SW480 (cell line): ENCODE measurements around the gene USP48.
"Not testable (repeated sequence)": the region's sequence is repeated elsewhere in the genome, so short reads cannot be mapped to it uniquely, and the experiment has no call there.

Experiments
- DNase-seq: peaks from one replicate; pipeline ENCODE4 v3.0.0-alpha.2; 2016; ENCODE audit warnings: low spot score

The USP48 gene, protein sequence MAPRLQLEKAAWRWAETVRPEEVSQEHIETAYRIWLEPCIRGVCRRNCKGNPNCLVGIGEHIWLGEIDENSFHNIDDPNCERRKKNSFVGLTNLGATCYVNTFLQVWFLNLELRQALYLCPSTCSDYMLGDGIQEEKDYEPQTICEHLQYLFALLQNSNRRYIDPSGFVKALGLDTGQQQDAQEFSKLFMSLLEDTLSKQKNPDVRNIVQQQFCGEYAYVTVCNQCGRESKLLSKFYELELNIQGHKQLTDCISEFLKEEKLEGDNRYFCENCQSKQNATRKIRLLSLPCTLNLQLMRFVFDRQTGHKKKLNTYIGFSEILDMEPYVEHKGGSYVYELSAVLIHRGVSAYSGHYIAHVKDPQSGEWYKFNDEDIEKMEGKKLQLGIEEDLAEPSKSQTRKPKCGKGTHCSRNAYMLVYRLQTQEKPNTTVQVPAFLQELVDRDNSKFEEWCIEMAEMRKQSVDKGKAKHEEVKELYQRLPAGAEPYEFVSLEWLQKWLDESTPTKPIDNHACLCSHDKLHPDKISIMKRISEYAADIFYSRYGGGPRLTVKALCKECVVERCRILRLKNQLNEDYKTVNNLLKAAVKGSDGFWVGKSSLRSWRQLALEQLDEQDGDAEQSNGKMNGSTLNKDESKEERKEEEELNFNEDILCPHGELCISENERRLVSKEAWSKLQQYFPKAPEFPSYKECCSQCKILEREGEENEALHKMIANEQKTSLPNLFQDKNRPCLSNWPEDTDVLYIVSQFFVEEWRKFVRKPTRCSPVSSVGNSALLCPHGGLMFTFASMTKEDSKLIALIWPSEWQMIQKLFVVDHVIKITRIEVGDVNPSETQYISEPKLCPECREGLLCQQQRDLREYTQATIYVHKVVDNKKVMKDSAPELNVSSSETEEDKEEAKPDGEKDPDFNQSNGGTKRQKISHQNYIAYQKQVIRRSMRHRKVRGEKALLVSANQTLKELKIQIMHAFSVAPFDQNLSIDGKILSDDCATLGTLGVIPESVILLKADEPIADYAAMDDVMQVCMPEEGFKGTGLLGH

DNA sequence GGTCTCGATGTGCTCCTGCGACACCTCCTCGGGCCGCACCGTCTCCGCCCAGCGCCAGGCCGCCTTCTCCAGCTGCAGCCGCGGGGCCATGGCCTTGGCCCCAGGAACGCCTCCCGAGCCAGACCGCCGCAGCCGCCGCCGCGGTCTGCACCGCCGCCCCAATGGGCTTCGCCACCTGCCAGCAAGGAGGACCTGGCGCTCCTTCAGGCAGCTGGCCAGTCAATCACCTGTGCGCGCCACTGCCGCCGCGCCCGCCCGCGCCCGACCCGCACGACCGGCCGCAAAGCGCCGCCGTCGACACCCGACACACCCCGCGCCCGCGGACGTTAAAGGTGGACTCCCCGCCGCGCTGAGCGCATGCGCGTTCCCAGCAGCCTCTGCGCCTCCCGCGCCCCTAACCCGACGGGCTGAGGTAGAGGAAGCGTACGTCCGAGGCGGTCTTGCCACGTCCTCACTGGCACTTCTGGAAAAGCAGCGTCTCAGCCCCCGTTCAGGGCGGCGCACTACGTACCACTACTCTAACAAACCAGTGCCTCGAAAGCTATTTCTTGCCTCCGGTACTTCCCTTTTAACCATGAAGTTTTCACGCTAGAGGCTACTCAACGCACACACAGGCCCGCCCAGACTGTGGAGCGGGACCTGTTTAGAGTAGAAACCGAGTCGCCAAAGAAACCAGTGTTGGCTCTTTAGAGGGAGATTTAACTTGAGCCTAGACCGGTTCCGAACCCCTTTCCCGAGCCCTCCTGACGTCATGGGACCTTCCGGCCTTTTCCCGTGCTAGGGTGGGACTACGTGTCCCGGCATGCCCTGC, at the start of gene USP48:
Gene USP48, minus strand, starts transcription at position 282 of the 811 bp plus-strand sequence. Its CDS starts 192 bp downstream, at position 90.
- DNase-seq, result peak; percentile 93

GRCh38 chr1:21831454-21831970, 48.6 kb upstream of the USP48 start:
- DNase-seq, result no peak

GRCh38 chr1:21830792-21831453, 48.0 kb upstream of the USP48 start:
- no peak for DNase-seq

GRCh38 chr1:21829294-21829693, 46.3 kb upstream of the USP48 start:
- no peak for DNase-seq

DNA sequence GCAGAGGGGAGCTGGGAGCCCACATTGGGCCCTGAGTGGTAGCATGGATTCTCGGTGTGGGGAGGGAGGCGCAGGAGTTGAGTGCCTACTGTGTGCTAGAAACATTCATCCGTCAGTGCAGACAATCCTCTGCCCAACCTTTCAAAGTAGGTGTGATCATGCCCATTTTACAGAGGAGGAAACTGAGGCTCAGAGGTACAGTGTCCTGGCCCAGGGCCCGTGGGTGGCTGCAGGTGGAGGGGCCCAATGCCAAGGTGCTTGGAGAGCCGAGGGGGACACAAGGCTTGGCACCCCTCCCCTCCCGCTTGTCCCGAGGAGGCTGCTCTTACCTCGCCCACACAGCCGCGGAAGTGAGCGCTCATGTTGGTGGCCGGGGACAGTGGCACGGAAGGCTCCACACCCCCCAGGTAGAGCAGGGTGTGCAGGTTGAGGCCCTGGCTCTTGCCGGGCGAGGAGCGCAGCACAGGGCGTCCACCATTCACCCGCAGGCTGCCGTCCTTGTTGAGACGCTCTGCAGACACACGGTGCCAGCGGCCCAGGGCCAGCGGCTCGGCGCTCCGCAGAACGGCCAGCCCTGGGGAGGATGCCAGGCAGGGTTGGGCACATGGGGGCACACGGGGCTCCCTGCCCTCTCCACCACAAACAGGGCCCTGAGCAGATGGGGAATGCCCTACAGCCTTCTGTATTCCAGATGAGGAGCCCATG, 45.7 kb upstream of the USP48 start:
- DNase-seq, result no peak

DNA sequence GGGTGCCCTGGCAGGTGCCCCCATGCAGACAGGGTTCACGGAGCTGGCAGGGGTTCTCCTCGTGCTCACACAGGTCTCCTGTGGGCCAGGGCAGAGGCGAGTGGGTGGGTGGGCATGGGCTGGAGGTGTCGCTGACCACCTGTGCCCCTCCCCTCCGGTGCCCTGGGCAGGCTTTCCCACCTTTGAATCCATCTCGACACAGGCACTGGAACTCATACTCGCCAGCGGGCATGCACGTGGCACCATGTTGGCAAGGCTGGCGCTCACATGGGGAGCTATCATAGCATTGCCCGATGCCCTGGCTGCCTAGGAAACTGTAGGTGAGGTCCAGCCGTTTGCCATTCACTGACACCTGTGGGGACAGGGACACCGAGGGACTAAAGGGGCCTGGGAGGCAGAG, 45.1 kb upstream of the USP48 start:
- DNase-seq, result no peak

- DNase-seq, result no peak
These were observed 44.3 kb upstream of the USP48 start for GRCh38 chr1:21827141-21827679.

GRCh38 chr1:21826694-21827093, 43.7 kb upstream of the USP48 start:
- not testable (repeated sequence) for DNase-seq

- DNase-seq, result no peak
These were observed 42.4 kb upstream of the USP48 start for GRCh38 chr1:21825393-21825792.

DNA sequence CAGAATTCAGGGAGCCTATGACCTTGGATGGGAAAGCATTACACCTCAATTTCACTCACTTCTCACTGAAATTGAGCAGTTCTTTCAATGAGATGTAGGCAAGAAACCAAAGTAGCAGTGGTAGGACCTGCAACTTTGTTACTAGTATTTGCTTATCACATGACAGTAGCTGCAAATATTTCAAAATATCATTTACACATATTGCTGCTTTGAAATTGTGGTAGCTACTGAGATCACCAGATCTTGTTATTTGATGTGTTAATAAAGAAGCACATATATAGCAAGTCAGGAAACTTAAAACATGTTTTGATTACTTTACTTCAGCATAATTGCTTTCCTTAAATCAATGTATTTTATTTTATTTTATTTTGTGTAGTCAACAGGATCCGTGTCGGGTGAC, 42.0 kb upstream of the USP48 start:
- no peak for DNase-seq

GRCh38 chr1:21823980-21824702, 41.2 kb upstream of the USP48 start:
- DNase-seq, result no peak

GRCh38 chr1:21823206-21823979, 40.4 kb upstream of the USP48 start:
- no peak for DNase-seq

GRCh38 chr1:21822349-21822748, 39.4 kb upstream of the USP48 start:
- DNase-seq, result no peak

- DNase-seq, result no peak
These were observed 38.6 kb upstream of the USP48 start for GRCh38 chr1:21821385-21822019.

DNA sequence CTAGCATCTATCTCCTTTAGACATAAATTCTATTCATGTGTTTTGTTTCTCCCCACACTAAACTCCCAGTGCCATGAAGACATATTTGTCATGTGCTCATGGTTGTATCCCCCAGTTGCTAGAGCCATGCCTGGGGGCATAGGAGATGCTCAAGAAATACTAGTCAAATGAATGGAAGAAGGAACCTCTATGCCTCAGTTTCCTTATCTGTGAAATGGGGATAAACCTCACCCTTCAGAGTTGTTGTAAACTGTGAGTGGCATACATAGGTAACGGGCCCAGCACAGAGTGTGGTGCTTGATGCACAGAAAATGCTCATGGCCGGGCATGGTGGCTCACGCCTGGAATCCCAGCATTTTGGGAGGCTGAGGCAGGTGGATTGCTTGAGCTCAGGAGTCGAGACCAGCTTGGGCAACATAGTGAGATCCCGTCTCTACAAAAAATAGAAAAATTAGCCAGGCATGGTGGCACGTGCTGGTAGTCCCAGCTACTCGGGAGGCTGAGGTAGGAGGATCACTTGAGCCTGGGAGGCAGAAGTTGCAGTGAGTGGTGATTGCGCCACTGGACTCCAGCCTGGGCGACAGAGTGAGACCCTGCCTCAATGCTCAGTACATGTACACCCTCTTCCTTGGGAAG, 37.8 kb upstream of the USP48 start:
- no peak for DNase-seq

- DNase-seq, result peak; percentile 50
These were observed 35.7 kb upstream of the USP48 start for GRCh38 chr1:21818656-21819055.

- peak; percentile 77 for DNase-seq
These were observed 33.8 kb upstream of the USP48 start for GRCh38 chr1:21816602-21817302.
